ENCODE measurements around the gene RPL38.

RPL38 gene

GRCh38 chr17:74235911-74236371 lies 32.5 kb downstream of the RPL38 start:
- Histone ChIP-seq H3K36me3 (ENCODE audit: control insufficient read depth in 1 of 2, insufficient read depth in 2 of 2, low read depth in 1 of 2, low read length in 2 of 2) (no peaks in the 10 kb centered on the region), H4K91ac (ENCODE audit: low read length) (no peak overlapping the region), H3K4me1 (ENCODE audit: control insufficient read depth, insufficient read depth, low read depth, low read length) (peaks cover 1% of the 10 kb centered on the region), H3K4ac (ENCODE audit: low read depth in 1 of 2, low read length in 2 of 2) (no peak overlapping the region), H3K79me1 (replicated peaks; ENCODE audit: low read length, poor library complexity, severe bottlenecking) (no peaks in the 10 kb centered on the region), H2BK120ac (ENCODE audit: low read depth, low read length) (no peak overlapping the region), H3K14ac (ENCODE audit: low read length in 2 of 2) (peak overlapping the region in 1 of 2 experiments; percentile 14), H3K9me3 (ENCODE audit: control insufficient read depth, low read length) (no peaks in the 10 kb centered on the region), H3K4me3 (ENCODE audit: insufficient read depth in 1 of 2, low read depth in 1 of 2, low read length in 2 of 2) (no peak overlapping the region), H3K23ac (ENCODE audit: low read length in 2 of 2) (no peak overlapping the region), H2AK5ac (ENCODE audit: low read length, severe bottlenecking) (no peak overlapping the region), H3K9ac (ENCODE audit: low read length) (no peak overlapping the region), H2BK15ac (ENCODE audit: low read depth, poor library complexity, severe bottlenecking) (no peak overlapping the region), H3K27me3 (ENCODE audit: control insufficient read depth in 1 of 2, insufficient read depth in 1 of 2, low read length in 2 of 2) (peaks cover 13 to 14% of the 10 kb centered on the region in 2 experiments), H2BK12ac (ENCODE audit: low read length in 2 of 2) (no peak overlapping the region), H2AFZ (ENCODE audit: low read depth, low read length) (no peak overlapping the region), H3K4me2 (ENCODE audit: low read length, poor library complexity, severe bottlenecking) (no peak overlapping the region), H3K27ac (ENCODE audit: low read length, poor library complexity, severe bottlenecking) (no peak overlapping the region), H4K8ac (ENCODE audit: low read length) (no peak overlapping the region), H3K18ac (ENCODE audit: low read depth in 1 of 2, low read length in 2 of 2) (no peak overlapping the region), H2BK5ac (ENCODE audit: low read depth, low read length, poor library complexity, severe bottlenecking) (no peak overlapping the region)
- DNase-seq: no peak
- 94% methylated on average over 4 of the region's 8 CpGs for WGBS

GRCh38 chr17:74237321-74237720 lies 33.8 kb downstream of the RPL38 start:
- Histone ChIP-seq H3K23ac (ENCODE audit: low read length in 2 of 2) (no peak overlapping the region), H4K8ac (ENCODE audit: low read length) (no peak overlapping the region), H2BK5ac (ENCODE audit: low read depth, low read length, poor library complexity, severe bottlenecking) (no peak overlapping the region), H2BK12ac (ENCODE audit: low read length in 2 of 2) (no peak overlapping the region), H2AK5ac (ENCODE audit: low read length, severe bottlenecking) (no peak overlapping the region), H3K79me1 (replicated peaks; ENCODE audit: low read length, poor library complexity, severe bottlenecking) (no peaks in the 10 kb centered on the region), H3K9ac (ENCODE audit: low read length) (no peak overlapping the region), H3K27ac (ENCODE audit: low read length, poor library complexity, severe bottlenecking) (no peak overlapping the region), H3K4ac (ENCODE audit: low read depth in 1 of 2, low read length in 2 of 2) (no peak overlapping the region), H2AFZ (ENCODE audit: low read depth, low read length) (no peak overlapping the region), H3K36me3 (ENCODE audit: control insufficient read depth in 1 of 2, insufficient read depth in 2 of 2, low read depth in 1 of 2, low read length in 2 of 2) (no peaks in the 10 kb centered on the region), H3K14ac (ENCODE audit: low read length in 2 of 2) (no peak overlapping the region), H2BK15ac (ENCODE audit: low read depth, poor library complexity, severe bottlenecking) (no peak overlapping the region), H3K4me1 (ENCODE audit: control insufficient read depth, insufficient read depth, low read depth, low read length) (peaks cover 1% of the 10 kb centered on the region), H3K4me3 (ENCODE audit: insufficient read depth in 1 of 2, low read depth in 1 of 2, low read length in 2 of 2) (no peak overlapping the region), H2BK120ac (ENCODE audit: low read depth, low read length) (no peak overlapping the region), H3K9me3 (ENCODE audit: control insufficient read depth, low read length) (no peaks in the 10 kb centered on the region), H3K18ac (ENCODE audit: low read depth in 1 of 2, low read length in 2 of 2) (no peak overlapping the region), H3K4me2 (ENCODE audit: low read length, poor library complexity, severe bottlenecking) (no peak overlapping the region), H3K27me3 (ENCODE audit: control insufficient read depth in 1 of 2, insufficient read depth in 1 of 2, low read length in 2 of 2) (peaks cover 10 to 25% of the 10 kb centered on the region in 2 experiments), H4K91ac (ENCODE audit: low read length) (no peak overlapping the region)
- DNase-seq: no peak
- WGBS: 88% methylated on average over 11 of the region's 12 CpGs

DNA sequence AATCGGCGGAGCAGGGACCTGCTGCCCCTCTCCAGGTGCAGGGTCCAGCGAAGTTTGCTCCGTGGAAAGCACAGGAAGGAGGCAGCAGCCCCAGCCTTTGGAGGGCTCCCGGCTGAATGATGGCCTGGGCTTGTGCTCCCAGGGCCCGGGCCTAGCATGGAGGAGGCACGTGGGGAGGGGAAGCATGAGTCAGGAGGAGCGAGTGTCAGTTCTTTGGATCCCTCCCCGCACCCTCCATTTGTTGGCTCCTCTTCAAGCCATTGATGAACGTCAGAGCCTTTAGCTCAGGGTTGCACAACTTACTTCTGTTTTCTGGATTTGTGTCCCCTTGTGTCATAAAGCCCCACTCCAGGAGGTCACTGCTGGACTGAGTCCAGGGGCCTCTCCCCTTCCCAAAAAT lies 35.7 kb downstream of the RPL38 start:
- Histone ChIP-seq H2BK5ac (ENCODE audit: low read depth, low read length, poor library complexity, severe bottlenecking) (no peak overlapping the region), H3K9me3 (ENCODE audit: control insufficient read depth, low read length) (no peaks in the 10 kb centered on the region)

DNA sequence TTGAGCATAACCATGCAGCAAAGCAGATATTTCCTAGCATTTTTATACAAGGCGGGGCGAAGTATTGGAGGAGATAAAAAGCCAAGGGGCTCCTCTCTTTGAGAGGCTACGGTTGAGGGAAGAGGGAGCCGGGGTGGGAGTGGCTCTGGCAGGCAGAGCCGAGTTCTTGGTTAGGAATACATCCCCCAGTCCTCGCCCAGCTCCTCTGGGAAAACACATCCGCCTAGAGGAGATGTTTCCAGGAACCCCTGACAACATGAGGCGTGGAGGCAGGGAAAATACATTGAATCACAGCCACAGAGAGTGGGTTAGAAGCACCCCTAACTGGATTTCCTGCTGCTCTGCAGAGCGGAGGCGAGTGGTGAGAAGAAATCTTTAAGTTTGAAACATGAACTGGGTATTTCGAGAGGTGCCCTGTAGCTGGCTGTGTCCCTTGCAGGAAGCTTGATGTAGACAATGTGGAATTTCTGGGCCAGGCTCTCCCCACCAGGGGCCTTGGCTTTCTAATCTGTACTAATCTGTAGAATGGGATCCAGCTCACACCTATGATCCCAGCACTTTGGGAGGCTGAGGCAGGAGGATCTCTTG lies 37.2 kb downstream of the RPL38 start:
- Histone ChIP-seq H3K9ac (ENCODE audit: low read length) (peak overlapping the region; percentile 36), H2AFZ (ENCODE audit: low read depth, low read length) (no peak overlapping the region), H2BK120ac (ENCODE audit: low read depth, low read length) (no peak overlapping the region), H3K18ac (ENCODE audit: low read depth in 1 of 2, low read length in 2 of 2) (no peak overlapping the region), H2AK5ac (ENCODE audit: low read length, severe bottlenecking) (no peak overlapping the region), H3K27ac (ENCODE audit: low read length, poor library complexity, severe bottlenecking) (no peak overlapping the region), H3K23ac (ENCODE audit: low read length in 2 of 2) (no peak overlapping the region), H3K4ac (ENCODE audit: low read depth in 1 of 2, low read length in 2 of 2) (no peak overlapping the region), H3K14ac (ENCODE audit: low read length in 2 of 2) (no peak overlapping the region), H4K91ac (ENCODE audit: low read length) (no peak overlapping the region), H3K4me1 (ENCODE audit: control insufficient read depth, insufficient read depth, low read depth, low read length) (peaks cover 10% of the 10 kb centered on the region), H3K4me2 (ENCODE audit: low read length, poor library complexity, severe bottlenecking) (no peak overlapping the region), H3K79me1 (replicated peaks; ENCODE audit: low read length, poor library complexity, severe bottlenecking) (no peaks in the 10 kb centered on the region), H2BK5ac (ENCODE audit: low read depth, low read length, poor library complexity, severe bottlenecking) (no peak overlapping the region), H3K27me3 (ENCODE audit: control insufficient read depth in 1 of 2, insufficient read depth in 1 of 2, low read length in 2 of 2) (peaks cover 11 to 35% of the 10 kb centered on the region in 2 experiments), H2BK15ac (ENCODE audit: low read depth, poor library complexity, severe bottlenecking) (no peak overlapping the region), H3K36me3 (ENCODE audit: control insufficient read depth in 1 of 2, insufficient read depth in 2 of 2, low read depth in 1 of 2, low read length in 2 of 2) (no peaks in the 10 kb centered on the region), H4K8ac (ENCODE audit: low read length) (no peak overlapping the region), H2BK12ac (ENCODE audit: low read length in 2 of 2) (no peak overlapping the region), H3K4me3 (ENCODE audit: insufficient read depth in 1 of 2, low read depth in 1 of 2, low read length in 2 of 2) (peak overlapping the region in 1 of 2 experiments; percentile 16), H3K9me3 (ENCODE audit: control insufficient read depth, low read length) (no peaks in the 10 kb centered on the region)
- 74% methylated on average over 11 of the region's 11 CpGs for WGBS
- DNase-seq: no peak

More for the DNA sequence above, 35.7 kb downstream of the RPL38 start:
- H3K4ac ChIP-seq (ENCODE audit: low read depth in 1 of 2, low read length in 2 of 2): no peak overlapping the region
- no peak overlapping the region for H3K23ac ChIP-seq (ENCODE audit: low read length in 2 of 2)
- no peak overlapping the region for H4K91ac ChIP-seq (ENCODE audit: low read length)
- H2BK120ac ChIP-seq (ENCODE audit: low read depth, low read length): no peak overlapping the region
- no peak overlapping the region for H2BK12ac ChIP-seq (ENCODE audit: low read length in 2 of 2)
- no peak overlapping the region for H3K27ac ChIP-seq (ENCODE audit: low read length, poor library complexity, severe bottlenecking)
- H2AK5ac ChIP-seq (ENCODE audit: low read length, severe bottlenecking): no peak overlapping the region
- DNase-seq: no peak
- no peak overlapping the region for H4K8ac ChIP-seq (ENCODE audit: low read length)
- H3K4me2 ChIP-seq (ENCODE audit: low read length, poor library complexity, severe bottlenecking): no peak overlapping the region
- H3K4me1 ChIP-seq (ENCODE audit: control insufficient read depth, insufficient read depth, low read depth, low read length): peaks cover 1% of the 10 kb centered on the region
- H2AFZ ChIP-seq (ENCODE audit: low read depth, low read length): no peak overlapping the region
- no peak overlapping the region for H3K18ac ChIP-seq (ENCODE audit: low read depth in 1 of 2, low read length in 2 of 2)
- H3K27me3 ChIP-seq (ENCODE audit: control insufficient read depth in 1 of 2, insufficient read depth in 1 of 2, low read length in 2 of 2): peaks cover 2 to 29% of the 10 kb centered on the region in 2 experiments
- peak overlapping the region; percentile 41 for H3K9ac ChIP-seq (ENCODE audit: low read length)
- H2BK15ac ChIP-seq (ENCODE audit: low read depth, poor library complexity, severe bottlenecking): no peak overlapping the region
- no peak overlapping the region for H3K14ac ChIP-seq (ENCODE audit: low read length in 2 of 2)
- H3K79me1 ChIP-seq (replicated peaks; ENCODE audit: low read length, poor library complexity, severe bottlenecking): no peaks in the 10 kb centered on the region
- WGBS: 69% methylated on average over 10 of the region's 10 CpGs
- H3K4me3 ChIP-seq (ENCODE audit: insufficient read depth in 1 of 2, low read depth in 1 of 2, low read length in 2 of 2): no peak overlapping the region
- no peaks in the 10 kb centered on the region for H3K36me3 ChIP-seq (ENCODE audit: control insufficient read depth in 1 of 2, insufficient read depth in 2 of 2, low read depth in 1 of 2, low read length in 2 of 2)
